Measurements from ENCODE around the gene GAGE12H. TPM values are rescaled to one million over a fixed set of nuclear protein-coding genes. Genes with fewer than 3 reads are reported as not detected.

The GAGE12H gene
- polyA plus RNA-seq, 3 donors, result not detected

Other genes with a start within 250 kb of the GAGE12H start
- gene GAGE13, start 248.4 kb upstream of the GAGE12H start, polyA plus RNA-seq (ENCODE audit: insufficient read length in 3 of 3), result not detected
- gene GAGE12C, start 47.8 kb upstream of the GAGE12H start, polyA plus RNA-seq (ENCODE audit: insufficient read length in 3 of 3), result not detected
- gene GAGE12D, start 38.2 kb upstream of the GAGE12H start, polyA plus RNA-seq (ENCODE audit: insufficient read length in 3 of 3), result not detected
- not detected for gene GAGE12E, start 28.7 kb upstream of the GAGE12H start, polyA plus RNA-seq (ENCODE audit: insufficient read length in 3 of 3)
- gene GAGE12F, start 19.1 kb upstream of the GAGE12H start, polyA plus RNA-seq (ENCODE audit: insufficient read length in 3 of 3), result not detected
- gene GAGE12G, start 9.5 kb upstream of the GAGE12H start, polyA plus RNA-seq (ENCODE audit: insufficient read length in 3 of 3), result not detected
- gene GAGE2A, start 9.5 kb downstream of the GAGE12H start, polyA plus RNA-seq (ENCODE audit: insufficient read length in 3 of 3), result not detected
- not detected for gene GAGE1, start 19.1 kb downstream of the GAGE12H start, polyA plus RNA-seq (ENCODE audit: insufficient read length in 3 of 3)
- gene PAGE1, start 116.0 kb downstream of the GAGE12H start, polyA plus RNA-seq (ENCODE audit: insufficient read length in 3 of 3), result not detected
- gene PAGE4, start 249.4 kb downstream of the GAGE12H start, polyA plus RNA-seq (ENCODE audit: insufficient read length in 3 of 3), result 1 to 10 TPM in 1 of 3 donors, under 1 TPM in 2; 0.44 to 1.2 (median 0.93) TPM

All from renal cortex interstitium (tissue), 3 donors.